ENCODE measurements around the gene PGP. TPM values are rescaled to one million over a fixed set of nuclear protein-coding genes. Genes with fewer than 3 reads are reported as not detected.

The PGP gene
- total RNA-seq, 1 experiment from 2014 or later: 45.0 TPM

- peaks cover 11% of the 10 kb centered on the region for H3K4me1 Mint-ChIP-seq (ENCODE audit: low read depth, unreplicated experiment)
- intact Hi-C loops (cut with micrococcal nuclease; ENCODE audit: unreplicated experiment): no loop called here
- H3K27ac Mint-ChIP-seq (ENCODE audit: unreplicated experiment): no peak overlapping the region
- H3K27me3 Mint-ChIP-seq (ENCODE audit: unreplicated experiment): peaks cover 71% of the 10 kb centered on the region
- H3K9me3 Mint-ChIP-seq (ENCODE audit: low read depth, unreplicated experiment): no peaks in the 10 kb centered on the region
- TF ChIP-seq, protein P1, sequence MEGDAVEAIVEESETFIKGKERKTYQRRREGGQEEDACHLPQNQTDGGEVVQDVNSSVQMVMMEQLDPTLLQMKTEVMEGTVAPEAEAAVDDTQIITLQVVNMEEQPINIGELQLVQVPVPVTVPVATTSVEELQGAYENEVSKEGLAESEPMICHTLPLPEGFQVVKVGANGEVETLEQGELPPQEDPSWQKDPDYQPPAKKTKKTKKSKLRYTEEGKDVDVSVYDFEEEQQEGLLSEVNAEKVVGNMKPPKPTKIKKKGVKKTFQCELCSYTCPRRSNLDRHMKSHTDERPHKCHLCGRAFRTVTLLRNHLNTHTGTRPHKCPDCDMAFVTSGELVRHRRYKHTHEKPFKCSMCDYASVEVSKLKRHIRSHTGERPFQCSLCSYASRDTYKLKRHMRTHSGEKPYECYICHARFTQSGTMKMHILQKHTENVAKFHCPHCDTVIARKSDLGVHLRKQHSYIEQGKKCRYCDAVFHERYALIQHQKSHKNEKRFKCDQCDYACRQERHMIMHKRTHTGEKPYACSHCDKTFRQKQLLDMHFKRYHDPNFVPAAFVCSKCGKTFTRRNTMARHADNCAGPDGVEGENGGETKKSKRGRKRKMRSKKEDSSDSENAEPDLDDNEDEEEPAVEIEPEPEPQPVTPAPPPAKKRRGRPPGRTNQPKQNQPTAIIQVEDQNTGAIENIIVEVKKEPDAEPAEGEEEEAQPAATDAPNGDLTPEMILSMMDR (IDR thresholded peaks at IDR 0.05; ENCODE audit: unreplicated experiment): no peak
- H3K36me3 Mint-ChIP-seq (ENCODE audit: insufficient read depth, unreplicated experiment): peaks cover 23% of the 10 kb centered on the region
- DNase-seq: no peak
- no peak overlapping the region for H3K4me3 Mint-ChIP-seq (ENCODE audit: low read depth, unreplicated experiment)
- BruUV-seq (replicated peaks): no TSS peak
- CTCF ChIA-PET: interaction anchor here (0.6 kb wide), 1 partner anchor 493 kb away, joined by 3 read pairs; no protein-coding TSS in a partner anchor
Measured at GRCh38 chr16:2200313-2200712, 14.3 kb downstream of the PGP start.

DNA sequence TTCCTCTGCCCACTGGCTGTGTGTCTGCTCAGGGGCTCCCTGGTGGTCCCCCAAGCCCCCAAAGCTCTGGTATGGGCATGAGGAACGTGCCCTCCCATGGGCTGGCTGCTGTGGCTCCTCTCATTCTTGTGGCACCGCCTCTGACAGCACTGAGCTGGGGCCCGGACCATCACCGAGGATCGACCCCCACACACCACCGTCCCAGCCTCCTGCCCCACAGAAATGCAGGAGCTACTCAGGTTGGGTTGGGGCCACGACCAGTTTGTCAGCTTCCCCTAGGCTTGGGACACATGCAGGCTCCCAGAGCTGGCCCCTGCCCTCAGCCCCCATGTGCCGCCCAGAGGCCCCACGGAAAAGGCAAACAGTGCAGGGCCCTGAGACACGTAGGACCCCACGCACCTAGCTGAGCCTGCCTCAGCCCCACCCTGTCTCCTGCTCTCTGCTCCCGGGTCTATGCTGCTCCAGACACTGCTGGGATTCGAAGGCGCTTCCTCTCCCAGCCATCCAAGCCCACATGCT lies 15.0 kb downstream of the PGP start:
- H3K4me3 Mint-ChIP-seq (ENCODE audit: low read depth, unreplicated experiment): no peak overlapping the region
- no TSS peak for BruUV-seq (replicated peaks)
- no peak overlapping the region for H3K27ac Mint-ChIP-seq (ENCODE audit: unreplicated experiment)

GRCh38 chr16:2199095-2199494 lies 15.5 kb downstream of the PGP start:
- no peak for DNase-seq
- no peak overlapping the region for H3K27ac Mint-ChIP-seq (ENCODE audit: unreplicated experiment)
- H3K9me3 Mint-ChIP-seq (ENCODE audit: low read depth, unreplicated experiment): no peaks in the 10 kb centered on the region
- CTCF ChIA-PET: interaction anchor here (1.1 kb wide), 1 partner anchor 52 kb away, joined by 3 read pairs; the partner anchor contains the start of gene ECI1
- peaks cover 84% of the 10 kb centered on the region for H3K27me3 Mint-ChIP-seq (ENCODE audit: unreplicated experiment)
- BruUV-seq (replicated peaks): no TSS peak
- peaks cover 20% of the 10 kb centered on the region for H3K36me3 Mint-ChIP-seq (ENCODE audit: insufficient read depth, unreplicated experiment)
- intact Hi-C loops (cut with micrococcal nuclease; ENCODE audit: unreplicated experiment): no loop called here
- TF ChIP-seq, protein P1 (IDR thresholded peaks at IDR 0.05; ENCODE audit: unreplicated experiment): no peak
- no peak overlapping the region for H3K4me3 Mint-ChIP-seq (ENCODE audit: low read depth, unreplicated experiment)
- peaks cover 10% of the 10 kb centered on the region for H3K4me1 Mint-ChIP-seq (ENCODE audit: low read depth, unreplicated experiment)

More for the DNA sequence above, 15.0 kb downstream of the PGP start:
- Mint-ChIP-seq H3K9me3 (ENCODE audit: low read depth, unreplicated experiment) (no peaks in the 10 kb centered on the region), H3K36me3 (ENCODE audit: insufficient read depth, unreplicated experiment) (peaks cover 20% of the 10 kb centered on the region), H3K27me3 (ENCODE audit: unreplicated experiment) (peaks cover 78% of the 10 kb centered on the region), H3K4me1 (ENCODE audit: low read depth, unreplicated experiment) (peaks cover 16% of the 10 kb centered on the region)
- intact Hi-C loops (cut with micrococcal nuclease; ENCODE audit: unreplicated experiment): no loop called here
- no peak for DNase-seq
- TF ChIP-seq, protein P1 (IDR thresholded peaks at IDR 0.05; ENCODE audit: unreplicated experiment): no peak
- CTCF ChIA-PET: interaction anchor here (0.6 kb wide), 1 partner anchor 493 kb away, joined by 3 read pairs; no protein-coding TSS in a partner anchor

DNA sequence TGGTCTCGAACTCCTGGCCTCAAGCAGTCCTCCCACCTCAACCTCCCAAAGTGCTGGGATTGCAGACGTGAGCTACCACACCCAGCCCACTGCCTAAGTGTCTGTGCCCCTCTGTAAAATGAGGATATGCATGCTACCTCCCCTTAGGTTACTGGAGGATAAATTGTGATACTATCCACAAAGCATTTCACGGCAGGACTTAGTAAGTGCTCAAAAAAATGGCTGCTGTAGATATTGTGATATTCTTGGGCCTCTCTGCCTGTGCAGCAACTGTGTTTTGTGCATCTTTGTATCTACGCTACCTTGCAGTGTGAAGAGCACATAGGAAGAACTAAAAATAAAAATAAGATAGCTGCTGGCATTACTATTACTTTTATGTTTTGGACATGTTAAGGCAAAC lies 16.4 kb downstream of the PGP start:
- intact Hi-C loops (cut with micrococcal nuclease; ENCODE audit: unreplicated experiment): no loop called here
- TF ChIP-seq, protein P1 (IDR thresholded peaks at IDR 0.05; ENCODE audit: unreplicated experiment): no peak
- no peak overlapping the region for H3K4me3 Mint-ChIP-seq (ENCODE audit: low read depth, unreplicated experiment)
- H3K4me1 Mint-ChIP-seq (ENCODE audit: low read depth, unreplicated experiment): peaks cover 10% of the 10 kb centered on the region
- DNase-seq: no peak
- CTCF ChIA-PET: interaction anchor here (1.1 kb wide), 1 partner anchor 53 kb away, joined by 3 read pairs; the partner anchor contains the start of gene ECI1
- no peaks in the 10 kb centered on the region for H3K9me3 Mint-ChIP-seq (ENCODE audit: low read depth, unreplicated experiment)
- no TSS peak for BruUV-seq (replicated peaks)
- no peak overlapping the region for H3K27ac Mint-ChIP-seq (ENCODE audit: unreplicated experiment)
- H3K27me3 Mint-ChIP-seq (ENCODE audit: unreplicated experiment): peaks cover 92% of the 10 kb centered on the region
- H3K36me3 Mint-ChIP-seq (ENCODE audit: insufficient read depth, unreplicated experiment): peaks cover 20% of the 10 kb centered on the region

Measured in Calu3 (cell line).